Amygdala (tissue), 56 donors: ENCODE data around the gene CLDN7.

Experiments used
- DNase-seq, 56 donors: peaks; one replicate each; lab custom pipeline; 2025; lab: John Stamatoyannopoulos, UW

CLDN7 gene

GRCh38 chr17:7239091-7240027 lies 22.9 kb downstream of the CLDN7 start, which contains the start of gene PHF23:
Gene PHF23, minus strand, starts transcription at chr17:7239457. Its CDS starts 178 bp downstream, at chr17:7239279.
- peak; percentile 60 to 100 (median 99) for DNase-seq

DNA sequence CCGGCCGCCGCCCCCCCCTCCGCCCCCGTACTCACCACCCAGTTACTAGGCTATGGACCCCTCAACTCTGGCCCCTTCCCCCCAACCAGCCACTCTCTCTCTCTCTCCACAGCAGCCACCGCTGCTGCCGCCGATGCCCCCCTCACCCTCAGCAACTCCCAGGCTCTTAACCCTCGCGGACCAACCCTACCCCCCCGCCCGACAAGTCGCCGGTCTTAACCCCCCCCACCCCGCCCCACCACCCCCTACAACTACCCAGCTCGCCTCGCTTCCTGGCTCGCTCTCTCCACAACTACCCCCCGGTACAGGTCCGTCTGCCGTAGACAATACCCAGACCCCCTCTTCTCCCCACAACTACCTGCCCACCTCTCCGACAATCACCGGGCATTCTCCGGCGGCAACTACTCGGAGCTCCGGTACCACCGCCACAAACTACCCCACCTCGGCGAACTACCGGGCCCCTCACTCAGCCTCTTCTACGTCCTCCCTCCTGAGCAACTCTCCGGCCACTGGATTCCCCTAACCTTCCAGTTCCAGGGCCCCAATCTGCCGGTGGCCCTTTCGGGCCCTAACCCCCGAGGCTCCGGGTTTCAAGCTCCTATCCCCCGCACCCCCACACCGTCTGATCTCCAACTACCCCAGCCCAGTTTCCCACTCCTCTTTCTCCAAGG lies 23.7 kb downstream of the CLDN7 start:
- peak in 5 of 56 donors; percentile 47 to 66 (median 51) for DNase-seq

DNA sequence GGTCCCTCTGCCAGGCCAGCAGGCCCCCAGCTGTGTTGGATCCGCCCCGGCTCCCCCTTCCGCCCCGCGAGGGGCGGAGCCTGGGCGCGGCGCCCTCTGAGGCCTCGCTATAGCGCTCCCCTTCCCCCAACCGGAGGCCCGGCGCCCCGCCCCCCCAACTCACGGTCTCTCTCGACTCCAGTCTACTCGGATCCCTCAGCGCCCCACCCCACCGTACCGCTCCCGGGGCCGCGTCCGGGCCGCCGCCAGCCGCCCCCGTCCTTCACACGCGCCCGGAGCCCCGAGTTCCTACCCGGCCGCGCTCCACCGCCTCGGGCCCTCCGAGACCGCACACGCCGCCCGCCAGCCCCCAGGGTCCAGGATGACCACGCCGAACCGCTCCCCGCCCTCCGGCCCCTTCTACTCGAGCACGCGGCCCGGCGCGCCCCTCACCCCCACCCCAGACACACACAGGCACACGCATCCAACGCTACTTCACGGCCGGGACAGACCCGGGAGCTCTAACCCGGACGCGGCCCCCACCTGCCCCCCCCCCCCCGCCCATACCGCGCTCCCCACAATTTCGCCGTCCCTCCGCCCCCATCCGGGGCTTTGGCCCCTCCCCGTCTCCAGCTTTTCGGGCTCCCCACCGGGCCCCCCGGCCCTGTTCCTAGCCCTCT lies 24.4 kb downstream of the CLDN7 start:
- peak in 35 of 56 donors; percentile 23 to 80 (median 48) for DNase-seq

- no peak for DNase-seq
Measured at GRCh38 chr17:7237266-7237760, 25.0 kb downstream of the CLDN7 start.

DNA sequence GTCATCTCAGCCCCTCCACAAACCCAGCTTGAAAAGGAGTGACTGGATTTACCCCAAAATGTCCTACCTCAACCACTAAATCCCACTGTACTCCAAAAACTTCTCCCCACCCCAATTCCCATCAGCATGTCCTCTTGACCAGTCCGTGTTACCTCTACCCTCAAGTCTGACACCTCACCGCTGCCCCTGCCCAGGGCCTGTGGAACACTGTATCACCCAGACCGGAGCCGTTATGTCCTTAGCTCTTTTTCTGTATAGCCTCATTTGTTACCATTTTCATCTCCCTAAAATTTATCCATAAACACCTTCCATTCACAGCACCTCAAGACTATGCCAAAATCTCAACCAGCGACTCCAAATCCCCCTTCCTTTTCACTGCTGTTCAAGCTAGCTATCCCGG lies 25.5 kb downstream of the CLDN7 start:
- DNase-seq: no peak

- no peak for DNase-seq
Measured at GRCh38 chr17:7235693-7236665, 26.3 kb downstream of the CLDN7 start.

DNA sequence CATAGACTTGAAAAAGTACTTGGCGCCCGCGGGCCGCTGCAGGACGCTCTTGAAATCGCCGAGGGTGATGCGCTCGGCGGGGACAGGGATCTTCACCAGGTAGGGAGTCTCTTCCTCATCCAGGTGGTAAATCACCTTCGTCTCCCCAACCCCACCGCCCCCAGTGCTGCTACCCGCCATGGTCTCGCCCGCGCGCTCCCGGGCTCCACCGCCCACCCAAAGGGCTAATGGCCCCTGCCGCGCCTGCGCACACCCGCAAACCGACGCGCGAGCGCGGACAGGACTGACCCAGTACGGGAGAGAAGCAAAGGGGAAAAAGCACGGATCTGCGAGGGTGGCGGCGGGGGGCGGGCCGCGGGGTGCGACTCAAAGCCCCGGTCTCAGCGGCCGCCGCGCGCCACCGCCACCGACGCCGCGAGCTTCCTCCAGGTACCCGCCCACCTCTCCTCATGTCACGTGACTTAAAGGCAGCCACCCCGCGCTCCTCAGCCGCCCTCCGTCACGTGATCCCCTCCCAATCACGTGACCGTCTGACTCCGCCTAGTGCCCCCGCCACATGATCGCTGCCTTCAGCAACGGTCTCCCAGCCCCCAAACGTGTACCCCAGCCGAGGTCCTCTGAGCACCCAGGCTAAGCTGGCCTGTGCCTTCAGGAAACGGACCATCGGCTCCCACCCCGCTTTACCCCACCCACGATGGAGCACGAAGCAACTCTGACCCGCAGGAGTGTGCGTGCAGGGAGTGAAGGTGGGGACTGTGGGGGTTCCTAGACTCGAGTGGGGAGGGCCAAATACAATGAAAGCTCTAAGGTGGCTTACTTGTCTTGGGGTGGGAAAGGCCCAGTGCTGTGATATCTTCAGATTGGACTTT lies 28.0 kb downstream of the CLDN7 start, which contains the start of gene DVL2:
Gene DVL2, minus strand, starts transcription at position 435 of the 869 bp plus-strand sequence. Its CDS starts 255 bp downstream, at position 180.
- DNase-seq: peak; percentile 46 to 98 (median 91)

GRCh38 chr17:7233701-7234082 lies 28.6 kb downstream of the CLDN7 start:
- DNase-seq: no peak

DNA sequence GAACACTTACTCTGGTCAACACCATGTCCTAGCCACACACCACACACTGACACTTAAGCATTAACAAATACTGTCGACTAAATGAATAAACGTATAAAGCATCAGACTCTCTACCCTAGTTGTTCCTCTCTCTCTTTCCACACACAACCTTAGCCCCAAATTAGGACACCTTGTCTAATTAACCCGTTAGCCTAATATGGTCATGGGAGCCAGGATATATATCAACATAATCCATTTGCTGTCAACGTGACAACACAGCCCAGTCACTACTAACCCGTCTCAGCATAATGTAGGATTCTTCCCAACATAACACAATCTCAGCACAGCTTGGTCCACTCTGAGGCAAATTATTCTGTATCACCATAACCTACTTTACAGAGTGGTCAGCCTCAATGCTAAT lies 30.2 kb downstream of the CLDN7 start:
- no peak for DNase-seq

GRCh38 chr17:7229504-7229903 lies 32.8 kb downstream of the CLDN7 start:
- no peak for DNase-seq

GRCh38 chr17:7228920-7229319 lies 33.4 kb downstream of the CLDN7 start:
- no peak for DNase-seq

- no peak for DNase-seq
Measured at GRCh38 chr17:7226721-7227710, 35.3 kb downstream of the CLDN7 start.

- DNase-seq: no peak
Measured at GRCh38 chr17:7225711-7226331, 36.5 kb downstream of the CLDN7 start.

DNA sequence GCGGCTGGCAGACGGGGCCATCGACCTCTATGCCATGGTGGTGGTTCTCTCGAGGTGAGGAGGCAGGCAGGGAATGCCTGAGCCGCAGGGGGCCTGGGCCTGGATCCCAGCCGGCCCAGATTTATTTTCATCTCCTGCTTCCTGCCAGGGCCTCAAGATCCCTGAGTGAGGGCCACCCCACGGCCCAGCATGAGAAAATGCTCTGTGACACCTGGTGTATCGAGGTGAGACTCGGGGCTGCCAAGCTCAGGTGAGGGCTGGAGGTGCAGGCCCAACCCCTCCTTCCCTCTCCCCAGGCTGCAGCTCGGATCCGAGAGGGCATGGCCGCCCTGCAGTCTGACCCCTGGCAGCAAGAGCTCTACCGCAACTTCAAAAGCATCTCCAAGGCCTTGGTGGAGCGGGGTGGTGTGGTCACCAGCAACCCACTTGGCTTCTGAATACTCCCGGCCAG lies 37.6 kb downstream of the CLDN7 start:
- no peak for DNase-seq

DNA sequence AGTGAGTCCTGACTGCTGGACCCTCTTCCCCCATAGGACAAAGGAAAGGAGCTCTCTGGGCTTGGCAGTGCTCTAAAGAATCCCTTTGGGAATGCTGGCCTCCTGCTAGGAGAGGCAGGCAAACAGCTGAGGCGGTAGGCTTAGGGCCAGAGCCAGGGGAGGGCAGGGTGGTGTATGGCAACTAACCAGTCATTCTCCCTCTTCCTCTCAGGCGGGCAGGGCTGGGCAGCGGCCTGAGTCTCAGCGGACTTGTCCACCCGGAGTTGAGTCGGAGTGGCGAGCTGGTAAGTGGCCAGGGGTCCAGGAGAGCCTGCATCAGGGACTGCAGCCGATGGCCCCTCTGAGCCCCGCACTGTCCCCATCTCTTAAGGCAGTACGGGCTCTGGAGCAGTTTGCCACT lies 38.2 kb downstream of the CLDN7 start:
- DNase-seq: peak in 1 of 56 donors; percentile 18

DNA sequence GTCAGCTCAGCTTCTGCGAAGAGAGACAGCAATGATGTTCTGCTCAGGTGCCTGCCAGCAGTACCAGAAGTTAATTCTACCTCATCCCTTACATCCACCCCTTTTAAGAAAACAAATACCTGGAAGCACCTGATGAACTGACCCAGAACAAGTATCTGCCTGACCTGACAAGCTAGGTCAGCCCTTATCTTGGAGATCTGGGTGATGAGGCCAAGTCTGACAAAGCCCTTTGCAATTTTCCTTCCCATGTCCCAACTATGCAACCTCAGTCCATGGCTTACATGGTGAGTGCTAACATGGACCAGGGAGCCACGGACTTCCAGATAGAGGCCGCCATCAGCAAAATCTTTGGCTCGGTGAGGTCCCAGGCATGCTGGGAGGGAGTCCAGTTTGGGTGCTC lies 38.9 kb downstream of the CLDN7 start:
- DNase-seq: no peak

- DNase-seq: no peak
Measured at GRCh38 chr17:7222972-7223292, 39.3 kb downstream of the CLDN7 start.
